ENCODE results near the gene SARM1.
"Not testable (repeated sequence)": the region's sequence is repeated elsewhere in the genome, so short reads cannot be mapped to it uniquely, and the experiment has no call there.

The SARM1 gene

DNA sequence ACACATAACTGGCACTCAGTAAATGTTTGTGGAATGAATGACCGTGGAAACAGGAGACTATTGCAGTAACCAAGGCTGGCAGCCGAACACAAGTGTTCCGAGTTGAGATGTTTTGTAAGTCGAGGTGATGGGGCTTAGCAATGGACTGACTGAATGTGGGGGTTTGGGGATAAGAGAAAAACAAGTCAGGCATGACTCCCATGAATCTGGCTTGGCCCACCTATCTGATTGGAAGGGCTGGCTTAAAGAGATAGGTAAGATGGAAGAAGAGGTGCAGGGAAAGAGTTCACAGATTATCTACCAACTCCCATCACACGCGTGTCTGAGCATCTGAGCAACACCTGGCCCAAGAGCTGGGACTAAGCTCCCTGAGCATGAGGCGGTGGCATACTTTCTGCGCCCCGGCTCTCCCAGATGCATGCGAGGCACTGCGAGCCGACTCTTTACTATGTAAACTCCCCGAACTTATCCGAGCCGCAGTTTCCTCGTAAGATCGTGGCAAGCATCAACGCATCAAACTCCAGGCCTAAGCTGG, 36.8 kb upstream of the SARM1 start:
- peak overlapping the region; percentile 97 for H3K4me3 ChIP-seq (ENCODE audit: control insufficient read depth, low read depth, low read length)
- peak; percentile 56 for DNase-seq (ENCODE audit: low read depth)
- TF ChIP-seq, protein P1, sequence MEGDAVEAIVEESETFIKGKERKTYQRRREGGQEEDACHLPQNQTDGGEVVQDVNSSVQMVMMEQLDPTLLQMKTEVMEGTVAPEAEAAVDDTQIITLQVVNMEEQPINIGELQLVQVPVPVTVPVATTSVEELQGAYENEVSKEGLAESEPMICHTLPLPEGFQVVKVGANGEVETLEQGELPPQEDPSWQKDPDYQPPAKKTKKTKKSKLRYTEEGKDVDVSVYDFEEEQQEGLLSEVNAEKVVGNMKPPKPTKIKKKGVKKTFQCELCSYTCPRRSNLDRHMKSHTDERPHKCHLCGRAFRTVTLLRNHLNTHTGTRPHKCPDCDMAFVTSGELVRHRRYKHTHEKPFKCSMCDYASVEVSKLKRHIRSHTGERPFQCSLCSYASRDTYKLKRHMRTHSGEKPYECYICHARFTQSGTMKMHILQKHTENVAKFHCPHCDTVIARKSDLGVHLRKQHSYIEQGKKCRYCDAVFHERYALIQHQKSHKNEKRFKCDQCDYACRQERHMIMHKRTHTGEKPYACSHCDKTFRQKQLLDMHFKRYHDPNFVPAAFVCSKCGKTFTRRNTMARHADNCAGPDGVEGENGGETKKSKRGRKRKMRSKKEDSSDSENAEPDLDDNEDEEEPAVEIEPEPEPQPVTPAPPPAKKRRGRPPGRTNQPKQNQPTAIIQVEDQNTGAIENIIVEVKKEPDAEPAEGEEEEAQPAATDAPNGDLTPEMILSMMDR (conservative IDR thresholded peaks at IDR 0.05; ENCODE audit: control insufficient read depth, insufficient read depth, low read depth, low read length), result no peak

DNA sequence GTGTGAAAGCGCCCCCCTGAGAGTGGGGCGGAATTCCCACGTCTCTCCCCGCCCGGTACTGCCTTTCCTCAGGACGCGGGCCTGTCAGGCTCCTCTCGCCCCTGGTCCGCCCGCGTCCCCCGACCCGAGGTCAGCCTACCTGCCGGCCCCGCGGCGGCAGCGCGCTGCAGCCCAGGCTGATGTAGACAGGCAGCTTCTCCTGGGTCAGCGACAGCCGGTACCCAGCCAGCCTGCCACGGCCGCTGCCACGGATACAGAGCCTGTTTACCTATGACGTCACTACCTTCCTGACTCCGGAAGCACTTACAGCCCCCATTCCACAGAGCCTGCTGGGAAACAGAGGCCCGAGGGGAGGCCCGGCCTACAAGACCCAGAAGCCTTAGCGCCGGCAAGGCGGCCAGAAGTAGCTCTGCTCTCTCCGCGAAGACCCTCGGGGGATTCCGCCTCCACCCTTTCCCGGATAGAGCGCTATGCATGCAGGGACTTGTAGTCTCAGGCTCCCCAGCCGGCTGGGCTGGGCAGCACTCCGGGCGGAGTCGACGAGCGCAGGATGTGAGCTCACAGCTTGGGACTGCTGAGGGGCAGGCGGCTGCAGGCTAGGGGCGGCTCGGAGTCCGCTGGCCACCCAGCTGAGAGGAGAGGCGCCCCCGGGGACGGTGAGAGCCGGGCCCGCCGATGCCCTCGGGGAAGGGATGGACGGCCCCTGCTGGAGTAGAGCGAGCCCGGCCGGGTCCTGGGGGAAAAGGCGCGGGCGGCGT, 36.1 kb upstream of the SARM1 start, which contains the start of the genes IFT20 and TNFAIP1:
Gene IFT20 (minus strand): TSS at position 272 of the 758 bp plus-strand sequence. CDS start 3,487 bp downstream, outside the sequence.
Gene TNFAIP1 (plus strand): TSS at position 561 of the 758 bp plus-strand sequence. CDS start 3,761 bp downstream, outside the sequence.
- TF ChIP-seq, protein P1 (conservative IDR thresholded peaks at IDR 0.05; ENCODE audit: control insufficient read depth, insufficient read depth, low read depth, low read length), result no peak
- DNase-seq (ENCODE audit: low read depth), result peak; percentile 100
- peak within 1 kb of the TSS; percentile 97 for H3K4me3 ChIP-seq (ENCODE audit: control insufficient read depth, low read depth, low read length)

DNA sequence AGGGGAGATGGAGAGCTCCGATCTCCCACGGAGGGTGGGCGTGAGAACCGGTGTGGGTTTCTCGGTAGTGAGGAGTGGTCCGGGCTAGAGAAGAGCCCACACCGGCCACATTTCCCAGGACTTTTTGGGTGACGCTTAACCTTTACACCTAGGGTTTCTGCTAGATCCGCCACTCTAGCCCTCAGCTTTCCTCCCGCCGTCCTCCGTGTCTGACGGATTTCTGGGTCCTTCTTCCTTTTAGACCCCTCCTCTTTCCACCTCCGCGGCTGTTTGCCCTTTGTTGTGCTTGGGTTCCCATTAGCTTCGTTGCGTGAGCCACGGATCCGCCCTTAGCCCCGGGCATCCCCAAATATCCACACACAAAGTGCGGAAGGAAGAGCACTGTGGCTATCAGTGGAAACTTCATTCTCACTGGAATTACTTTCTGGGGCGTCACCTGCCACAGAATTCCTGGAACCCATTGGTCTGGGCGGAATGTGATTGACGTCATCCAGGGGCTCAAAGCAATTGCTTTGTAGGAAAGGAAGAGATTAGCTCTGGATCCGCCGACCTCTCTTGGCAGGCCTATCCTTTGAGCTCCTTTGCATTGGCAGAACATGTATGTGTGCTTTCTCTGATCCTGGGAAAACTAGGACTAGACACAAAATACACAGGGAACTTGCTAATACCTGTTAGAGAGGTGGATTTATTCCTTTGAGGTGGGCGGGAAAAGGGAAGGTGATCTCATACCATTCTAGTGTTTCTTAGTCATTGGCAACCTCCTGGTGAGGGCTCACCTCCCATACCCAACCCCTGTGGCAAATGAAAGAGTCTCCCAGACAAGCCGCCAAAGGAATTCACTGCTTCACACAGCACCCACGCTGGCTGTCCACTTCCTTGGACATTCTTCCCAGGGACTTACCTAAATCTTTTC, 35.3 kb upstream of the SARM1 start:
- peak overlapping the region; percentile 97 for H3K4me3 ChIP-seq (ENCODE audit: control insufficient read depth, low read depth, low read length)
- TF ChIP-seq, protein P1 (conservative IDR thresholded peaks at IDR 0.05; ENCODE audit: control insufficient read depth, insufficient read depth, low read depth, low read length), result no peak
- DNase-seq (ENCODE audit: low read depth), result peak; percentile 79

DNA sequence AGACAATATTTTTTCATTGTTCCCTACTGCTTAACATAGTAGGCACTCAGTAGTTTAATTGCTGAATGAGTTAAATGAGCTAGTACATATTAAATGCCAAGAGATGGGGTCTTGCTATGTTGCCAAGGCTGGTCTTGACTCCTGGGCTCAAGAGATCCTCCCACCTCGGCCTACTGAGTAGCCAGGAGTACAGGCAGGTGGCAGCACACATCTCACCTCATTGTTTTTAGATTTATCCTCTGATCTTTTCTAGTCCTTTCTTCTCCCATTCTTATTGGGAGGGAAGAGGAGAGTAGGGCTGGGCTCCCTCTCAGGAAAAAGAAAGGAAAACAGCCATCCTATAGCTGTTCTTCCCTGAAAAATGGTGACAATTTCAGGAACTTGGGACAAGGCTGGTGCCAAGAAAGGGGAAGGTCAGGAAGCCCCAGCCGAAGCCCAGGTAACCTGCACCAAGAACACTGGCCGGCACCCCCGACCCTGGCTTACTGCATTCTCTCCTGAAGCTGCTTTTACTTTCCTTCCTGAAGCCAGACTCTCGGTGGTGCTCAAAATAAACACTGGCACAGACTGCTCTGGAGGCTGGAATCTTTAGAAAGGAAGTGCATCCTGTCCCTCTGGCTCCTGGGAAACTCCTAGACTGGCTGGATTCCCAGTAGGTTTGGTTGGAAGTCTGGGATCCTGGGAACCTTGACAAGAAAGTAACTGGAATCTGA, 33.3 kb upstream of the SARM1 start:
- DNase-seq (ENCODE audit: low read depth), result peak; percentile 85
- H3K4me3 ChIP-seq (ENCODE audit: control insufficient read depth, low read depth, low read length), result no peak overlapping the region
- TF ChIP-seq, protein P1 (conservative IDR thresholded peaks at IDR 0.05; ENCODE audit: control insufficient read depth, insufficient read depth, low read depth, low read length), result no peak

- H3K4me3 ChIP-seq (ENCODE audit: control insufficient read depth, low read depth, low read length); DNase-seq (ENCODE audit: low read depth): not testable (repeated sequence)
Measured at GRCh38 chr17:28338769-28339212, 32.7 kb upstream of the SARM1 start.

DNA sequence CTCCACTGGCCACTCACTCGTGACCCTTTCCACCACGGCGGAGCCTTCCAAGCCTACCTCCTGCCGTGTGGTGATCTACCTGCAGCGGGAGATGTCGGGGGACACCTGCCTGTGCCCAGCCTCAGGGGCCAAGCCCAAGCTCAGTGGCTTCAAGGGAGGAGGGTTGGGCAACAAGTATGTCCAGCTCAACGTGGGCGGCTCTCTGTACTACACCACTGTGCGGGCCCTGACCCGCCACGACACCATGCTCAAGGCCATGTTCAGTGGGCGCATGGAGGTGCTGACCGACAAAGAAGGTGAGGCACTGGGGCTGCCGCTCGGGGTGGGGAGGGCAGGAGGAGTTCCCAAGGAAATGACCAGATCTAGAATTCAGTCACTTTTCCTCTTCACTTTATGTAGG, 32.1 kb upstream of the SARM1 start:
- DNase-seq (ENCODE audit: low read depth), result no peak
- TF ChIP-seq, protein P1 (conservative IDR thresholded peaks at IDR 0.05; ENCODE audit: control insufficient read depth, insufficient read depth, low read depth, low read length), result no peak

More for the DNA sequence above, 32.1 kb upstream of the SARM1 start:
- no peak overlapping the region for H3K4me3 ChIP-seq (ENCODE audit: control insufficient read depth, low read depth, low read length)

Measured in fibroblast of mammary gland (primary cell).